ENCODE results near the gene PCCA.
"Not testable (repeated sequence)": the region's sequence is repeated elsewhere in the genome, so short reads cannot be mapped to it uniquely, and the experiment has no call there.

PCCA gene

DNA sequence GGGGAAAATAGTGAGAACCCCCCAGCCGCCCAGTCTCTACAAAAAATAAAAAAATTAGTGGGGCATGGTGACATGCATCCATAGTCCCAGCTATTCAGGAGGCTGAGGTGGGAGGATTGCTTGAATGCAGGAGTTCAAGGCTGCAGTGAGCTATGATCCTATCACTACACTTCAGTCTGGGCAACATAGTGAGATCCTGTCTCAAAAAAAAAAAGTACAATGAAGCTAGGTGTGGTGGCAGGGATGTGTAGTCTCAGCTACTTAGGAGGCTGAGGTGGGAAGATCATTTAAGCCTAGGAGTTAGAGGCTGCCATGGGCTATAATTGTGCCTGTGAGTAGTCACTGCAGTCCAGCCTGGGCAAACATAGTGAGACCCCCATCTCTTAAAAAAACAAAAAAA, 8.9 kb downstream of the PCCA start:
- DNase-seq (ENCODE audit: low read depth) = no peak

- no peak for DNase-seq (ENCODE audit: low read depth)
Observed at GRCh38 chr13:100098445-100099116, 9.7 kb downstream of the PCCA start.

- not testable (repeated sequence) for DNase-seq (ENCODE audit: low read depth)
Observed at GRCh38 chr13:100099117-100099445, 10.2 kb downstream of the PCCA start.

- no peak for DNase-seq (ENCODE audit: low read depth)
Observed at GRCh38 chr13:100100115-100100879, 11.4 kb downstream of the PCCA start.

- no peak for DNase-seq (ENCODE audit: low read depth)
Observed at GRCh38 chr13:100102042-100102441, 13.1 kb downstream of the PCCA start.

- DNase-seq (ENCODE audit: low read depth) = no peak
Observed at GRCh38 chr13:100106005-100106404, 17.1 kb downstream of the PCCA start.

DNA sequence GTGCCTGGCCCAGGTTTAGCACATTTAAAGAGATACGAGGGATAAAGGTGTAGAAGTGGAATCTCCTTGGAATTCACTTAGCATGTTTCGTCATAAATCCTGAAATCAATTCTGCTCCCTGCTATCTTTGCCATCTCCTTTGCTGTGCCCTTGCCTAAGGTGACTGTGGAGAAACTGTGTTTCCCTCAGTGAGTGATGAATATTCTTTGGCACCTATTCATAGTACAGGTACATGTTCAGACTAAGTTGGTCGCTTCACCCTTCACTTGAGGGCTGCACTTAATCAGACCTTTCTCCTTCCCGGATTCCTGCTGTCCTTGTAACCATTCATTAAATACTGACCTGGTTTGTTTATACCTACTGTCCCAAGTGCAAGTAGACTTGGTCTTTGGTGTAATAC, 17.8 kb downstream of the PCCA start:
- no peak for DNase-seq (ENCODE audit: low read depth)

- no peak for DNase-seq (ENCODE audit: low read depth)
Observed at GRCh38 chr13:100108913-100109507, 20.1 kb downstream of the PCCA start.

DNA sequence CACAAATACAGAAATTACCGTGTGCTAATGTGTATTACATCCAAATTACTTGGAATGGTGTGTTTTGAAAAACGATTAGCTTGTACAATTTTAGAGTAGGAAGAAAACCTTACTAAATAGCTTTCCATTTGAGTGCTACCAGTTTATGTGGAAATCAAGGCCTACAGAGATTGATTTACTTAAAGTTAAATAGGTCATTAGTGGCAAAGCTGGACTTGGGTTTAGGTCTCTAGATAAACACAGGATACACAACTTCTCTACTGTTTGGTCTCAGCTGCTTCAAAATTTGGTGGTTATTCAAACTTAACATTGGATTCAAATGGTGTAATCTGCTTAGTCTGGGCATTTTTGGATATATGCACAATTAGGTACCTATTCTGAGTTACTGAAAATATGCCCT, 21.4 kb downstream of the PCCA start:
- no peak for DNase-seq (ENCODE audit: low read depth)

- DNase-seq (ENCODE audit: low read depth) = no peak
Observed at GRCh38 chr13:100112186-100112838, 23.4 kb downstream of the PCCA start.

DNA sequence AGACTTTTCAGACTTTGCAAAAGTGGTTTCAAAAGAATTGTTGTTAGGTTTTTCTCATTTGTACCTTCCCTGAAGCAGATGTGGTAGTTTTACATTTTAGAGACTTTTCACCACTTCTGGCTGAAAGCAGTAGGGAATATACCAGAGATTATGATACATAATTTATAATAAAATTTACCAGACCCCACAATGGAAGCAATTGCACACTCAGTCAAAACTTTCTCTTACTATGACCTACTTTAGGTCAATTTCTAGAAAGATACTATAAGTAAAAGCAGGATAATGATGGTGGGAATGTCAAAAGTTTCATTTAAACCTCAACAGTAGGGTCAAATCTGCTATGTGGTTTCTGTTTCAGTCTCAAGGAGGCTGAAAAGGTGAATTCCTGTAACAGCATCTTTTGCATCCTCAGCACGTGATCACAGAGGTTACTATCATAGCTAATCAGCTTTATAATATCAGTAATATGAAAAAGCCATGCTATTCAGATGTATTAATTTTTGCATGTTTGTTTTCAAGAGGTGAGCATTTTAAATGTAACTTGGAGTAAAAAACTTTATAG, 26.9 kb downstream of the PCCA start:
- no peak for DNase-seq (ENCODE audit: low read depth)

DNA sequence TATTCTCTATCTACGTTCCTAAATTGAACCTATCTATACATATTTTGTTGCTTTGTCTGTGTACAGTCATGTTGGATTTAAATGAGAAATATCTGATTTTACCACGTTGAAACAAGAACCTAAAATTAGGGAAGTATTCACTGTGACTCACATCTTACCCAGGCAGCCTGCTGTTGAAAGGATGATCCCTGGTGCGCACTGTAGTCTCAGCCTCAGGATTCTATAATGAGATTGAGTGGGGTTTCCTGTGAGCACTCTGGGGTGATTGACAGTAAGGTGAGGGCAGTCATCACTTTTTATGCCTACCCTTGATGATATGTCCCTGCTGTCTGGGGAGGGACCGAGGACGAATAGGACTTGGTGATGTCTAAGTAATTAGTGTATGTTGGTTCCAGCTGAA, 35.4 kb downstream of the PCCA start:
- DNase-seq (ENCODE audit: low read depth) = no peak

DNA sequence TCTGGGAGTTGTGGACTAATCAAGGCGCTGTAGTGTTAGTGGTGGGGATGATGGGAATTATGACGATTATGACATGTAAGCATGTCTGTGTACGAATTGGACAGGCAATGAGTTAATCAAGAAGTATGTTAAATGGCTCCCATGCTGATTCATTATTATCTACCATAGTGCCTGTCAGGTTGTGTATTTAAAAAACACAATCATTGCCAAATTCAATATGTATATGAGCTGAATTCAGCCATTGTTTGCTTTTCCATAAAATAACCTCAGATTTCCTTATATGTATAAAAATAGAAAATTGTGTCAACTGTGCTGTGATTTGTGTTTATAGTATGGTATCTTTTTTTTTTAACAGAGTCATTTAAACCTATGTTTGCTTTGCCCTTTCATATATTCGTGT, 37.1 kb downstream of the PCCA start:
- DNase-seq (ENCODE audit: low read depth) = no peak

- DNase-seq (ENCODE audit: low read depth) = no peak
Observed at GRCh38 chr13:100128373-100128772, 39.5 kb downstream of the PCCA start.

DNA sequence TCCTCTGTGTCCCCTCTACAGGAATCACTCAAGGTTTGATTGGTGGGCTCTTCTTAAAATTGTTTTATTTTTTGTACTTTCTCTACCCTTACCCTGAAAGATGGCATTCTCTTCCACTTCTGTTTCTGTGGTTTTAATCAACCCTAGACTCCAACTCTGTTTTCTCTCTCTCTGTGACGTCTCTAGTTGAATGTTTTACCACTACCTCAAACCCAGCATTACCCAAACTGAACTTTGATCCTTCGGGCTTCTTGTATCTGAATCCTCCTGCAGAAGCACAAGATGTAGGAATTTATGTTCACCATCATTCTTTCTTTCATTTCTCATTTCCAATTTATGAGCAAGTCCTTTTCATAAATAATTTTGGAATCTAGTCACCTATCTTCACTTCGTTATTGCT, 39.9 kb downstream of the PCCA start:
- DNase-seq (ENCODE audit: low read depth) = no peak

DNA sequence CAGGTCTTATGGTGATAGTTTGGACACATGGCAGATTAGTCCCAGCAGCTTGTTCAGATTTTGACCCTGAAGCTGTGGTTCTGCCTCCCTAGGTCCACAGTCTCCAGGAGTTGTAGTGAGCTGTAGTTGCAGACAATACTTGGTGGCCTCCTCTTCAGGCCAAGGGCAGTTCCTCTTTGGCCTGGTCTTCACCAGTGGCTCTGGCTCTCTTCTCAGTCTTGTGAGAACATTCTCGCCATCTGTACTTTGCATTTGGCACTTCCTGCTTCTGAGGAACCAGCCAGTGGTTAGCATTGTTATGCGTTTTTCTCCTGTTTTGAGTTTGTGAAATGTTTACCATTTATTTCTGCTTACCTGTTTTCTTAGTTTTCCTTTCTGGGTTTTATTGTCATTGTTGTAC, 40.7 kb downstream of the PCCA start:
- no peak for DNase-seq (ENCODE audit: low read depth)

- DNase-seq (ENCODE audit: low read depth) = no peak
Observed at GRCh38 chr13:100130092-100130491, 41.2 kb downstream of the PCCA start.

DNA sequence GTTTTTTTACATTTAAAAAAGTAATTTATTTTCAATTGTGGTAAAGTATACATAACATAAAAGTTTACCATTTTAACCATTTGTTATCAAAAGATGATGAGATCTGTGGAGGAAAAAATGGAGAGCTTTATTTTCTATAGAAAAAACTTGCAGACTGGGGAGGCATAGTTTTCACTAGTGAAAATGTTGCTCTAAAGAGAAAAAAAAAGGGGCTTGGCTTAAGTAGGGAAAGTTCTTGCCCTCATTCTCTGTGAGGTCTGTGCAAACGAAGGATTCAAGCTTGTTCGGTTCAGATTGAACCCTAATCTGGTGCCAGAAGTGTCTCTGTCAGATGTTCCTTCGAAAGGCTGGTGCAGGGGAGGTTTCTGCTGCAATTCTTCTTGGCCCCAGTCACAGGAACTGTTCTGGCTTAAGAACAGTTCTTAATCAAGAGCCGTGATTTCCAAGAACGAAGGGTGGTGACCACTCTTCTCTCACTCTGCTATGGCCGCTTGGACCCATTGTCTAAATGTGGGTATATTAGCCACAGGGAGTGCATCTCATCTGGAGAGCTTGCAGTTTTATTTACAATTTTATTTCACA, 42.1 kb downstream of the PCCA start:
- DNase-seq (ENCODE audit: low read depth) = no peak

DNA sequence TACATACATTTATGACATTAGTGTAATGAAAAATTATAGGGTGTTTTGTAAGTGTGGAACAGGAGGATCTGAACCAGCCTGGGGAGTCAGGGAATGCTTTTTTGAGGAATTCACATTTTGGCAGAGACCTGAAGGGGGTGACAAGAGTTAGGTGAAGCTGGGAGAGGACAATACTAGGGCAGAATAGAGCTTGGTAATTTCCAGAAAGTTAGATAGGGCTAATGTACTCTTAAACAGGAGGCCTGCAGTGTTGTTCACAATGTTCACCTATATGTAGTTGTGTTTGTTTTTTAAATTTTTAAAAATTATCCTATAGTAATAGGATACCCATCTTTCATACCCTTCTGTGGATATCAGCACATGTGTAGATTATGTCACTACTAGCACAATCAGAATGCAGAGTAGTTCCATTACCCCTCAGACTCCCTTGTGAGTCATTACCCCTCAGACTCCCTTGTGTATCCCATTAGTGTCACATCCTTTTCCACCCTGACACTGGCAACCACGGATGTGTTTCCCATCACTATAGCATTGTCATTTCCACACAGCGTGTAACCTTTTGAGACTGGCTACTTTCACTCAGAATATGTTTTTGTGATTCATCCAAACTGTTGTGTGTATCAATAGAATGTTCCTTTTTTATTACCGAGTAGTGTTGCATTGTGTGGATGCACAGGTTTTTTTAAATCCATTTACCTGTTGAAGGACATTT, 43.1 kb downstream of the PCCA start:
- DNase-seq (ENCODE audit: low read depth) = peak; percentile 85

DNA sequence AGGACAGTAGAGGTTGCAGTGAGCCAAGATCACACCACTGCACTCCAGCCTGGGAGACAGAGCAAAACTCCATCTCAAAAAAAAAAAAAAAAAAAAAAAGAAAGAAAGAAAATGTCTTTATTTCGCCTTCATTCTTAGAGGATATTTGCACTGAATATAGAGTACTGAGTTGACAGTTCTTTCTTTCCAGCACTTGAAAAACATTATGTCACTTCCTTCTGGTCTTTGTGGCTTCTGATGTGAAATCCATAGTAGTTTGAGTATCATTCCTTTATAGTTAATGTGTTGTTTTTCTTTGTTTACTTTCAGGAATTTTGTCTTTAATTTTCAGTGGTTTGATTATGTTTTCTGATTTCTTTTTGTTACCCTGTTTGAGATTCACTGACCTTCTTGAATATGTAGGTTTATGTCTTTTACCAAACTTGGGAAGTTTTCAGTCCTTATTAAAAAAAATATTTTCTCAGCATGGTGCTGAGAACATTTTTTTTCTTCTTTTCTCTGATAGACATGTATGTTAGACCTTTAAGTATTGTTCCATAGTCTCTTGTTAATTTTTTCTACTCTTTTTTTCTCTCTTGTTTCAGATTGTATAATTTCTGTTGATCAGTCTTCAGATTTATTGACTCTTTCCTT, 50.1 kb downstream of the PCCA start:
- DNase-seq (ENCODE audit: low read depth) = no peak

GRCh38 chr13:100139817-100140216, 50.9 kb downstream of the PCCA start:
- no peak for DNase-seq (ENCODE audit: low read depth)

All from GM04503 (cell line).